GM06990 (cell line): Measurements from ENCODE around the gene TSC1.
"Not testable (repeated sequence)": the region's sequence is repeated elsewhere in the genome, so short reads cannot be mapped to it uniquely, and the experiment has no call there.

Experiments
- DNase-seq: peaks from one replicate; pipeline ENCODE4 v3.0.0-alpha.2; 2011; ENCODE audit not compliant: insufficient read length; ENCODE audit errors: extremely low read depth
- H3K27me3 ChIP-seq: replicated peaks from 2 replicates; pipeline ENCODE4 v1.6.0; 2011; ENCODE audit warnings: low read length; ENCODE audit not compliant: control insufficient read depth, insufficient read depth
- H3K36me3 ChIP-seq: 2 replicates; pipeline ENCODE4 v1.5.1; 2011; ENCODE audit warnings: low read length; ENCODE audit not compliant: control insufficient read depth, insufficient read depth
- H3K4me3 ChIP-seq: replicated peaks from 2 replicates; pipeline ENCODE4 v1.5.1; 2011; ENCODE audit warnings: low read depth, mild to moderate bottlenecking, control low read depth, low read length
- CTCF ChIP-seq: IDR thresholded peaks from 2 replicates; pipeline ENCODE4 v1.5.1; 2011; ENCODE audit warnings: low read length, control low read depth, mild to moderate bottlenecking, inconsistent platforms; ENCODE audit not compliant: insufficient read depth, poor library complexity, severe bottlenecking

Gene TSC1

GRCh38 chr9:132973166-132973565 lies 28.8 kb upstream of the TSC1 start:
- no peaks in the 10 kb centered on the region; the same call in 1 of the 2 replicates for H3K27me3 ChIP-seq
- TF ChIP-seq CTCF: no peak
- H3K4me3 ChIP-seq: no peak overlapping the region
- no peak for DNase-seq
- H3K36me3 ChIP-seq: no peaks in the 10 kb centered on the region

DNA sequence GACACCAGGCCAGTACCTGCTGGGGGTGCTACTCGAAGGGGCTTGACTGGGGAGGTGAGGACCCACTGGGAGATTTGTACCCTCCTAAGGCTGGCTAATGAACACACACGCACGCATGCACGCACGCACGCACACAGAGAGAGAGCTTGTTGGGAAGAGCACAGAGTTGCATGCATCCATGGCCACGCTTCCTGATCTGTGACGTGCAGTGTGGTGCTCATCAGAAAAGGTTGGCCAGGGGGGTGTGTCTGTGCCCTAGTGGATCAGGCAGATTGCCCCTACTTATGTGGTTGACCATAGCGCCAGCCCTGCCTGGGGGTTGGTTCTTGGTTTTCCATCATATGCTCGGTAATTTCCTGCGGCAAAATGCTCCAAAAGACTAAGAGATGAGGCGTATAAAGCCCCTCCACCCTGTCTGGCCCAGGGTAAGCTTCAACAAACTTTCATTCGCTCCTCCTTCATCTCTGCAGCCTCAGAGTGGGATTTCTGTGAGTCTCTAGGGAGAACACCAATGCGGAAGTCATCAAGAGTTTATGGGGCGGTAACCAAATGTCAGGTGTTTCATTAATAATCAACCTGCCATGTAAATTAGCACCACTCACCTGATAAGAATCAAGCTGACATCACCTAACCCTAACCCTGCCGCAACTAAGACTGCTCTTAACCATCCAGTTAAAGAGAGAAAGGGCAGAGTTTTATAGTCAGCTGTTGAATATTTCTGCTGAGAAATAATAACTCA lies 26.1 kb upstream of the TSC1 start:
- no peak for DNase-seq
- Histone ChIP-seq H3K27me3 (no peaks in the 10 kb centered on the region; the same call in 1 of the 2 replicates), H3K4me3 (no peak overlapping the region), H3K36me3 (no peaks in the 10 kb centered on the region)
- no peak for TF ChIP-seq CTCF

DNA sequence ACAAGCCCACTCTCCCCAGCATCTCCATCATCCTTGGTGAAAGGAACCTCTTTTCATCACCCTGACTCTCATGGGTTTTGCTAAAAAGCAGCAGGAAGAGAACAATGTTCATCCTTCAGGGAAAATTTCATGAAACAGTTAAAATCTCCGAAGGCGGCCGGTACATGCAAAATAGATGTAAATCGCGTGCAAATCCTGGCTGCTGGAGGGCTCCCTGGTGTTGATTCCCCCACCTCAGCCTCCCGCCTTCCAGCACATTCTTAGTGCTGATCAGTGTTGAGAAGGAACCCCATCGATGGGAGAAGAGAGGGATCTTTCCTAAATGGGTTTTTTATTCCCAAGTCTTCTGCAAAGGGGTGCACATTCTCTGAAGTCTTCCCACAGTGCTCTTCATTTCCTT lies 25.4 kb upstream of the TSC1 start:
- TF ChIP-seq CTCF: no peak
- DNase-seq: no peak

GRCh38 chr9:132967908-132968307 lies 23.5 kb upstream of the TSC1 start:
- not testable (repeated sequence) for H3K27me3 ChIP-seq, H3K4me3 ChIP-seq, H3K36me3 ChIP-seq, DNase-seq

More for the DNA sequence above, 25.4 kb upstream of the TSC1 start:
- Histone ChIP-seq H3K36me3 (no peaks in the 10 kb centered on the region), H3K27me3 (no peaks in the 10 kb centered on the region; the same call in 1 of the 2 replicates), H3K4me3 (no peak overlapping the region)

GRCh38 chr9:132965478-132965877 lies 21.1 kb upstream of the TSC1 start:
- TF ChIP-seq CTCF: no peak
- no peaks in the 10 kb centered on the region; the same call in 1 of the 2 replicates for H3K27me3 ChIP-seq
- no peaks in the 10 kb centered on the region for H3K36me3 ChIP-seq
- no peak for DNase-seq
- H3K4me3 ChIP-seq: no peak overlapping the region

- Histone ChIP-seq H3K4me3 (no peak overlapping the region), H3K27me3 (no peaks in the 10 kb centered on the region; the same call in 1 of the 2 replicates), H3K36me3 (no peaks in the 10 kb centered on the region)
- TF ChIP-seq CTCF: no peak
- DNase-seq: no peak
Measured at GRCh38 chr9:132961002-132961401, 16.6 kb upstream of the TSC1 start.
